CD4-positive, alpha-beta T cell (primary cell): ENCODE data around the gene ZSWIM4. TPM values are rescaled to one million over a fixed set of nuclear protein-coding genes. Genes with fewer than 3 reads are reported as not detected.
A peak's percentile ranks its signal among the peaks of the same experiment; 100 is the strongest.

Source experiments
- ATAC-seq: fragments of 200-7000 bp; cut with Tn5 transposase; one replicate; pipeline ENCODE4 v1.10.0; 2022; ENCODE audit warnings: mild to moderate bottlenecking; ENCODE audit not compliant: poor library complexity
- CTCF ChIA-PET: fragments of 350-600 bp; sonication (Branson Sonifier 250); formaldehyde crosslinking; loops from one replicate; lab custom pipeline; 2021; ENCODE audit warnings: antibody characterized with exemption, inconsistent platforms; lab: Charles Lee
- POLR2A ChIA-PET: fragments of 350-600 bp; sonication (Branson Sonifier 250); formaldehyde crosslinking; loops from one replicate; lab custom pipeline; 2021; ENCODE audit warnings: antibody characterized with exemption, inconsistent platforms; lab: Charles Lee
- DNase-seq, 14 experiments: peaks; one replicate each; pipeline ENCODE4 v3.0.0-alpha.2; 2013 to 2020; ENCODE audit warnings: mixed read lengths in 2 of 14
- H3K27ac ChIP-seq, 2 donors: one replicate each; pipeline versions ENCODE4 v1.5.1 to v1.7.0; 2013; ENCODE audit warnings: low read length in 2 of 2, low read depth in 1 of 2, mild to moderate bottlenecking in 1 of 2
- H3K27me3 ChIP-seq, 2 experiments: 1 replicate in 1 of 2; 2 replicates in 1 of 2; pipeline versions ENCODE4 v1.6.1 to v1.7.0; 2013; ENCODE audit warnings: low read length in 2 of 2, control low read depth in 1 of 2, mild to moderate bottlenecking in 1 of 2, moderate library complexity in 1 of 2; ENCODE audit not compliant: insufficient read depth in 2 of 2, control insufficient read depth in 1 of 2
- H3K36me3 ChIP-seq: one replicate; pipeline ENCODE4 v1.6.1; 2013; ENCODE audit warnings: low read length, control low read depth; ENCODE audit not compliant: insufficient read depth
- H3K4me1 ChIP-seq: one replicate; pipeline ENCODE4 v1.6.1; 2013; ENCODE audit warnings: low read length, control low read depth; ENCODE audit not compliant: insufficient read depth
- H3K4me3 ChIP-seq: one replicate; pipeline ENCODE4 v1.5.1; 2013; ENCODE audit warnings: mild to moderate bottlenecking, low read length, moderate library complexity
- H3K9me3 ChIP-seq, 2 experiments: 1 replicate in 1 of 2; 2 replicates in 1 of 2; pipeline versions ENCODE4 v1.6.1 to v1.7.0; 2013; ENCODE audit warnings: low read length in 2 of 2, mild to moderate bottlenecking in 2 of 2, control low read depth in 1 of 2, moderate library complexity in 1 of 2; ENCODE audit not compliant: control insufficient read depth in 1 of 2, insufficient read depth in 1 of 2
- H3K27ac Mint-ChIP-seq: one replicate; pipeline ENCODE4 v1.8.0; 2020; ENCODE audit warnings: mixed read lengths
- H3K27me3 Mint-ChIP-seq: one replicate; pipeline ENCODE4 v1.8.0; 2021; ENCODE audit warnings: mixed read lengths
- H3K36me3 Mint-ChIP-seq: one replicate; pipeline ENCODE4 v1.8.0; 2021; ENCODE audit warnings: low read depth, mixed read lengths
- H3K4me1 Mint-ChIP-seq: one replicate; pipeline ENCODE4 v1.8.0; 2021; ENCODE audit warnings: low read depth, mixed read lengths
- H3K4me3 Mint-ChIP-seq: one replicate; pipeline ENCODE4 v1.8.0; 2020; ENCODE audit warnings: mild to moderate bottlenecking, mixed read lengths
- H3K9me3 Mint-ChIP-seq: one replicate; pipeline ENCODE4 v1.8.0; 2020; ENCODE audit warnings: mixed read lengths
- CTCF ChIP-seq: fragments of 200-600 bp; IDR thresholded peaks from one replicate; pipeline ENCODE4 v1.8.0; 2022; ENCODE audit warnings: antibody characterized with exemption, mild to moderate bottlenecking
- intact Hi-C, 2 experiments: fragments of 100-400 bp; cut with DNase I in 1 of 2; cut with micrococcal nuclease in 1 of 2; formaldehyde crosslinking; loops; one replicate each; pipeline versions ENCODE4 v1.15.1 to v1.9.0; 2023 to 2025; cut with DNase I, micrococcal nuclease
- total RNA-seq, 174 experiments: library from RNA in 2 of 174; stranded (reverse) in 2 of 174; gene quantifications; one replicate each; pipeline ENCODE4 v1.2.3 and lab custom pipeline; 2021 to 2026

The ZSWIM4 gene
- total RNA-seq, 2 experiments from 2014 or later: 3.5 to 3.8 TPM

DNA sequence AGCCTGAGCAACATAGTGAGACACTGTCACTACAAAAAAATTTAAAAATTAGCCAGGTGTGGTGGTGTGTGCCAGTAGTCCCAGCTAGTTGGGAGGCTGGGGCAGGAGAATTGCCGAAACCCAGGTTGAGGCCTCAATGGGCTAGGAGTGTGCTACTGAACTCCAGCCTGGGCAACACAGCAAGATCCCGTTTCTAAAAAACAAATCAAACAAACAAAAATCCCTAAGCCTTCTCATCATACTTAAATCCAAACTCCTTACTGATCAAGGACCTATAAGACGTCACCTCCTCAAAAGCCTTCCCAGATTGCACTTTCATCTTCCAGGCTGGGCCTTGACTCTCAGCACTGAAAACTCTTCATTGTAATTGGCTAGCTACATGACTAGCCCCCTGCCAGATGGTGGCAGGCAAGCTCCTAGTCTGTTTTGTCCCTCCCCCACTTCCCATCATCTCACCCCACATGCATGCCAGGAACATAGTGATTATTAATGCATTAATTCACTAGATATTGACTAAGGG, 64.2 kb downstream of the ZSWIM4 start:
- Mint-ChIP-seq H3K27me3 (peaks cover 16% of the 10 kb centered on the region), H3K4me1 (peaks cover 30% of the 10 kb centered on the region), H3K4me3 (peak overlapping the region; percentile 56), H3K36me3 (no peaks in the 10 kb centered on the region), H3K9me3 (no peaks in the 10 kb centered on the region), H3K27ac (no peak overlapping the region)
- intact Hi-C loops: loop anchor here in 1 of 2 experiments (5.0 kb wide), 1 partner anchor 432 kb away; no protein-coding TSS in a partner anchor
- DNase-seq (peak in 1 of 14 experiments; percentile 42), ATAC-seq (no peak)
- no peak overlapping the region for H3K4me3 ChIP-seq
- TF ChIP-seq CTCF: no peak
- no peak overlapping the region for H3K27ac ChIP-seq
- no peaks in the 10 kb centered on the region for H3K9me3 ChIP-seq
- peaks cover 10 to 11% of the 10 kb centered on the region in 2 experiments for H3K27me3 ChIP-seq
- no peaks in the 10 kb centered on the region for H3K36me3 ChIP-seq
- CTCF ChIA-PET: no interaction called here
- peaks cover 30% of the 10 kb centered on the region for H3K4me1 ChIP-seq
- POLR2A ChIA-PET: interaction anchor here (7.2 kb wide), 1 partner anchor 74 kb away, joined by 85 read pairs; no protein-coding TSS in a partner anchor

DNA sequence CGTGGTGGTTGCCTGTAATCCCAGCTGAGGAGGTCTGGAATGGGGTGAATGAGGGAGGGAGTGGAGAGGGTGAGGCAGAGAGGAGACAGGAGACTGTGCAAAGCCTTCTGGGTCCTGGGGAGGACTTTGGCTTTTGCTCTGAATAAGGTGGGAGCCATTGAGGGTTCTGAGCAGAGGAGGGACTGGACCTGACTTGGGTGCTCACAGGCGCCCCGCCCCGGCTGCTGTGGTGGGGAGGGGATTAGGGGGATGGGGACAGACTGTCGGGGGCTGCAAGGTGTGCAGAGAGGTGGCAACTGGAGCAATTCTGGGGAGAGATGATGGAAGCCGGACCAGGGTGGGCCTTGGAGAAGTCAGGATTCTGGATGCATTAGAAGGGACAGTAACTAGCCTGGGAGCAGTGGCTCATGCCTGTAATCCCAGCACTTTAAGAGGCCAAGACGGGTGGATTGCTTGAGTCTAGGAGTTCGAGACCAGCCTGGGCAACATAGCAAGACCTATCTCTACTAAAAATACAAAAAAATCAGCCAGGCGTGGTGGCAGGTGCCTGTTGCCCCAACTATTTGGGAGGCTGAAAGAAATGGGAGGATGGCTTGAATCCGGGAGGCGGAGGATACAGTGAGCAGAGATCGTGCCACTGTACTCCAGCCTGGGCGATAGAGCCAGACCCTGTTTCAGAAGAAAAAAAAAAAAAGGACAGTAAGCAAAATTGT, 65.6 kb downstream of the ZSWIM4 start:
- POLR2A ChIA-PET: interaction anchor here (2.0 to 7.2 kb wide), 5 partner anchors 14 to 96 kb away, joined by 7 to 85 read pairs (median 22); partner anchors contain the start of gene MRI1
- peaks cover 34% of the 10 kb centered on the region for H3K4me1 Mint-ChIP-seq
- H3K36me3 ChIP-seq: no peaks in the 10 kb centered on the region
- no peak overlapping the region for H3K4me3 ChIP-seq
- H3K36me3 Mint-ChIP-seq: no peaks in the 10 kb centered on the region
- peaks cover 14 to 16% of the 10 kb centered on the region in 2 experiments for H3K27me3 ChIP-seq
- peaks cover 35% of the 10 kb centered on the region for H3K4me1 ChIP-seq
- ATAC-seq: no peak
- H3K9me3 ChIP-seq: no peaks in the 10 kb centered on the region
- DNase-seq: no peak
- peak overlapping the region; percentile 94 for H3K4me3 Mint-ChIP-seq
- CTCF ChIA-PET: interaction anchor here (2.1 to 2.9 kb wide), 6 partner anchors 10 to 87 kb away, joined by 18 to 78 read pairs (median 42); partner anchors contain the start of gene C19orf53
- H3K9me3 Mint-ChIP-seq: no peaks in the 10 kb centered on the region
- intact Hi-C loops: loop anchor here in 1 of 2 experiments (1.0 to 5.0 kb wide), 3 partner anchors 11 to 584 kb away; no protein-coding TSS in a partner anchor
- no peak for TF ChIP-seq CTCF
- peak overlapping the region in 1 of 2 donors; percentile 94 for H3K27ac ChIP-seq
- H3K27ac Mint-ChIP-seq: peak overlapping the region; percentile 86
- peaks cover 20% of the 10 kb centered on the region for H3K27me3 Mint-ChIP-seq

GRCh38 chr19:13861392-13861713, 66.1 kb downstream of the ZSWIM4 start:
- Histone ChIP-seq H3K36me3 (no peaks in the 10 kb centered on the region), H3K4me1 (peaks cover 40% of the 10 kb centered on the region), H3K4me3 (peak overlapping the region; percentile 73), H3K27ac (peak overlapping the region; percentile 84 to 94), H3K9me3 (no peaks in the 10 kb centered on the region), H3K27me3 (peaks cover 18 to 21% of the 10 kb centered on the region in 2 experiments)
- peak overlapping the region; percentile 94 for H3K4me3 Mint-ChIP-seq
- H3K9me3 Mint-ChIP-seq: no peaks in the 10 kb centered on the region
- POLR2A ChIA-PET: interaction anchor here (2.0 to 7.2 kb wide), 6 partner anchors 14 to 97 kb away, joined by 7 to 85 read pairs (median 17); partner anchors contain the start of genes C19orf53 and MRI1
- peaks cover 24% of the 10 kb centered on the region for H3K27me3 Mint-ChIP-seq
- CTCF ChIA-PET: interaction anchor here (1.3 to 2.9 kb wide), 8 partner anchors 10 to 87 kb away, joined by 4 to 78 read pairs (median 38); partner anchors contain the start of genes C19orf53 and ZSWIM4
- H3K27ac Mint-ChIP-seq: peak overlapping the region; percentile 86
- ATAC-seq (peak; percentile 6), DNase-seq (peak in 4 of 14 experiments; percentile 29 to 77 (median 50))
- H3K4me1 Mint-ChIP-seq: peaks cover 37% of the 10 kb centered on the region
- TF ChIP-seq CTCF: no peak
- H3K36me3 Mint-ChIP-seq: no peaks in the 10 kb centered on the region
- intact Hi-C loops: loop anchor here in 1 of 2 experiments (1.0 to 5.0 kb wide), 3 partner anchors 11 to 584 kb away; no protein-coding TSS in a partner anchor
